Globus pallidus (tissue), 1 donor: Measurements from ENCODE around the gene TEX2.
"Not testable (repeated sequence)": the region's sequence is repeated elsewhere in the genome, so short reads cannot be mapped to it uniquely, and the experiment has no call there.

Experiments used
- DNase-seq: peaks from one replicate; pipeline ENCODE4 v3.0.0-alpha.2; 2015; ENCODE audit warnings: low spot score

The TEX2 gene

GRCh38 chr17:64240261-64240740 is 22.8 kb downstream of the TEX2 start:
- DNase-seq, result no peak

- not testable (repeated sequence) for DNase-seq
Measured at GRCh38 chr17:64238449-64238848, 24.6 kb downstream of the TEX2 start.

- DNase-seq, result no peak
Measured at GRCh38 chr17:64236827-64237403, 26.1 kb downstream of the TEX2 start.

- DNase-seq, result no peak
Measured at GRCh38 chr17:64234961-64235360, 28.1 kb downstream of the TEX2 start.

- DNase-seq, result no peak
Measured at GRCh38 chr17:64232466-64233262, 30.4 kb downstream of the TEX2 start.

- DNase-seq, result no peak
Measured at GRCh38 chr17:64231567-64232141, 31.4 kb downstream of the TEX2 start.

- DNase-seq, result no peak
Measured at GRCh38 chr17:64230791-64231408, 32.2 kb downstream of the TEX2 start.

- no peak for DNase-seq
Measured at GRCh38 chr17:64229815-64230728, 33.0 kb downstream of the TEX2 start.

GRCh38 chr17:64226132-64226531 is 36.9 kb downstream of the TEX2 start:
- no peak for DNase-seq

- DNase-seq, result no peak
Measured at GRCh38 chr17:64225410-64225809, 37.6 kb downstream of the TEX2 start.

GRCh38 chr17:64223931-64224629 is 39.0 kb downstream of the TEX2 start:
- no peak for DNase-seq

- DNase-seq, result no peak
Measured at GRCh38 chr17:64223283-64223682, 39.8 kb downstream of the TEX2 start.

GRCh38 chr17:64221679-64222078 is 41.4 kb downstream of the TEX2 start:
- no peak for DNase-seq

- DNase-seq, result not testable (repeated sequence)
Measured at GRCh38 chr17:64220604-64221003, 42.5 kb downstream of the TEX2 start.

- DNase-seq, result no peak
Measured at GRCh38 chr17:64219571-64219970, 43.5 kb downstream of the TEX2 start.

GRCh38 chr17:64218066-64218465 is 45.0 kb downstream of the TEX2 start:
- DNase-seq, result no peak

GRCh38 chr17:64217249-64217691 is 45.8 kb downstream of the TEX2 start:
- DNase-seq, result peak; percentile 52

GRCh38 chr17:64216338-64217248 is 46.5 kb downstream of the TEX2 start:
- no peak for DNase-seq

- DNase-seq, result no peak
Measured at GRCh38 chr17:64216000-64216337, 47.1 kb downstream of the TEX2 start.

GRCh38 chr17:64214950-64215349 is 48.1 kb downstream of the TEX2 start:
- no peak for DNase-seq
